ENCODE data around the gene PHAF1.
A peak's percentile ranks its signal among the peaks of the same experiment; 100 is the strongest.

The PHAF1 gene

GRCh38 chr16:67190041-67190440 lies 80.3 kb downstream of the PHAF1 start, which contains the start of gene EXOC3L1:
EXOC3L1 (minus strand) TSS chr16:67190136; CDS start chr16:67189676, 460 bp downstream.
- Histone ChIP-seq H3K36me3 (ENCODE audit: control insufficient read depth, insufficient read depth, low read length) (peaks cover 22% of the 10 kb centered on the region), H3K9me3 (ENCODE audit: control insufficient read depth, low read length) (no peaks in the 10 kb centered on the region), H3K27ac (ENCODE audit: low read depth, low read length, severe bottlenecking) (no peak within 1 kb of the TSS), H3K4me1 (ENCODE audit: control insufficient read depth, insufficient read depth, low read length, poor library complexity, severe bottlenecking) (peaks cover 42% of the 10 kb centered on the region), H3K4me3 (ENCODE audit: extremely low read depth, insufficient read depth, low read length, poor library complexity, severe bottlenecking) (peak within 1 kb of the TSS; percentile 22)
- 39 to 79% methylated on average over 2 to 3 of the region's 6 CpGs for WGBS, 2 experiments (ENCODE audit: insufficient coverage in 2 of 2)

- no peak overlapping the region for H3K27ac ChIP-seq (ENCODE audit: low read depth, low read length, severe bottlenecking)
- WGBS, 2 experiments (ENCODE audit: insufficient coverage in 2 of 2): 89 to 91% methylated on average over 5 to 6 of the region's 13 CpGs
- H3K9me3 ChIP-seq (ENCODE audit: control insufficient read depth, low read length): no peaks in the 10 kb centered on the region
- no peak overlapping the region for H3K4me3 ChIP-seq (ENCODE audit: extremely low read depth, insufficient read depth, low read length, poor library complexity, severe bottlenecking)
- H3K36me3 ChIP-seq (ENCODE audit: control insufficient read depth, insufficient read depth, low read length): peaks cover 29% of the 10 kb centered on the region
- peaks cover 39% of the 10 kb centered on the region for H3K4me1 ChIP-seq (ENCODE audit: control insufficient read depth, insufficient read depth, low read length, poor library complexity, severe bottlenecking)
Measured at GRCh38 chr16:67190448-67191399, 81.0 kb downstream of the PHAF1 start.

GRCh38 chr16:67191411-67191994 lies 81.8 kb downstream of the PHAF1 start:
- 28 to 44% methylated on average over 6 to 7 of the region's 9 CpGs for WGBS, 2 experiments (ENCODE audit: insufficient coverage in 2 of 2)
- Histone ChIP-seq H3K27ac (ENCODE audit: low read depth, low read length, severe bottlenecking) (no peak overlapping the region), H3K9me3 (ENCODE audit: control insufficient read depth, low read length) (no peaks in the 10 kb centered on the region), H3K4me1 (ENCODE audit: control insufficient read depth, insufficient read depth, low read length, poor library complexity, severe bottlenecking) (peaks cover 31% of the 10 kb centered on the region), H3K4me3 (ENCODE audit: extremely low read depth, insufficient read depth, low read length, poor library complexity, severe bottlenecking) (peak overlapping the region; percentile 100), H3K36me3 (ENCODE audit: control insufficient read depth, insufficient read depth, low read length) (peaks cover 36% of the 10 kb centered on the region)

- H3K9me3 ChIP-seq (ENCODE audit: control insufficient read depth, low read length): no peaks in the 10 kb centered on the region
- H3K4me1 ChIP-seq (ENCODE audit: control insufficient read depth, insufficient read depth, low read length, poor library complexity, severe bottlenecking): peaks cover 24% of the 10 kb centered on the region
- H3K4me3 ChIP-seq (ENCODE audit: extremely low read depth, insufficient read depth, low read length, poor library complexity, severe bottlenecking): peak within 1 kb of the TSS; percentile 100
- 0% methylated on average over 49 to 54 of the region's 54 CpGs for WGBS, 2 experiments (ENCODE audit: insufficient coverage in 2 of 2)
- H3K36me3 ChIP-seq (ENCODE audit: control insufficient read depth, insufficient read depth, low read length): peaks cover 42% of the 10 kb centered on the region
- peak within 1 kb of the TSS; percentile 23 for H3K27ac ChIP-seq (ENCODE audit: low read depth, low read length, severe bottlenecking)
Measured at GRCh38 chr16:67191995-67192681, 82.4 kb downstream of the PHAF1 start, which contains the start of gene E2F4. E2F4 (plus strand) TSS chr16:67192155; CDS start chr16:67192228, 73 bp downstream.

GRCh38 chr16:67192781-67193361 lies 83.1 kb downstream of the PHAF1 start:
- peak overlapping the region; percentile 100 for H3K4me3 ChIP-seq (ENCODE audit: extremely low read depth, insufficient read depth, low read length, poor library complexity, severe bottlenecking)
- peaks cover 19% of the 10 kb centered on the region for H3K4me1 ChIP-seq (ENCODE audit: control insufficient read depth, insufficient read depth, low read length, poor library complexity, severe bottlenecking)
- peak overlapping the region; percentile 23 for H3K27ac ChIP-seq (ENCODE audit: low read depth, low read length, severe bottlenecking)
- 43 to 47% methylated on average over 16 to 17 of the region's 17 CpGs for WGBS, 2 experiments (ENCODE audit: insufficient coverage in 2 of 2)
- H3K36me3 ChIP-seq (ENCODE audit: control insufficient read depth, insufficient read depth, low read length): peaks cover 50% of the 10 kb centered on the region
- H3K9me3 ChIP-seq (ENCODE audit: control insufficient read depth, low read length): no peaks in the 10 kb centered on the region

GRCh38 chr16:67193536-67193935 lies 83.8 kb downstream of the PHAF1 start:
- no peaks in the 10 kb centered on the region for H3K9me3 ChIP-seq (ENCODE audit: control insufficient read depth, low read length)
- H3K4me3 ChIP-seq (ENCODE audit: extremely low read depth, insufficient read depth, low read length, poor library complexity, severe bottlenecking): peak overlapping the region; percentile 100
- no peak overlapping the region for H3K27ac ChIP-seq (ENCODE audit: low read depth, low read length, severe bottlenecking)
- peaks cover 56% of the 10 kb centered on the region for H3K36me3 ChIP-seq (ENCODE audit: control insufficient read depth, insufficient read depth, low read length)
- H3K4me1 ChIP-seq (ENCODE audit: control insufficient read depth, insufficient read depth, low read length, poor library complexity, severe bottlenecking): peaks cover 19% of the 10 kb centered on the region

GRCh38 chr16:67194260-67194659 lies 84.5 kb downstream of the PHAF1 start:
- Histone ChIP-seq H3K27ac (ENCODE audit: low read depth, low read length, severe bottlenecking) (no peak overlapping the region), H3K9me3 (ENCODE audit: control insufficient read depth, low read length) (no peaks in the 10 kb centered on the region), H3K4me3 (ENCODE audit: extremely low read depth, insufficient read depth, low read length, poor library complexity, severe bottlenecking) (no peak overlapping the region), H3K4me1 (ENCODE audit: control insufficient read depth, insufficient read depth, low read length, poor library complexity, severe bottlenecking) (peaks cover 19% of the 10 kb centered on the region), H3K36me3 (ENCODE audit: control insufficient read depth, insufficient read depth, low read length) (peaks cover 62% of the 10 kb centered on the region)
- WGBS, 2 experiments (ENCODE audit: insufficient coverage in 2 of 2): 100% methylated on average over 1 of the region's 6 CpGs

GRCh38 chr16:67195676-67196075 lies 85.9 kb downstream of the PHAF1 start:
- H3K4me1 ChIP-seq (ENCODE audit: control insufficient read depth, insufficient read depth, low read length, poor library complexity, severe bottlenecking): peaks cover 14% of the 10 kb centered on the region
- H3K9me3 ChIP-seq (ENCODE audit: control insufficient read depth, low read length): no peaks in the 10 kb centered on the region
- H3K27ac ChIP-seq (ENCODE audit: low read depth, low read length, severe bottlenecking): no peak overlapping the region
- H3K4me3 ChIP-seq (ENCODE audit: extremely low read depth, insufficient read depth, low read length, poor library complexity, severe bottlenecking): no peak overlapping the region
- 87 to 92% methylated on average over 4 to 5 of the region's 5 CpGs for WGBS, 2 experiments (ENCODE audit: insufficient coverage in 2 of 2)
- peaks cover 70% of the 10 kb centered on the region for H3K36me3 ChIP-seq (ENCODE audit: control insufficient read depth, insufficient read depth, low read length)

DNA sequence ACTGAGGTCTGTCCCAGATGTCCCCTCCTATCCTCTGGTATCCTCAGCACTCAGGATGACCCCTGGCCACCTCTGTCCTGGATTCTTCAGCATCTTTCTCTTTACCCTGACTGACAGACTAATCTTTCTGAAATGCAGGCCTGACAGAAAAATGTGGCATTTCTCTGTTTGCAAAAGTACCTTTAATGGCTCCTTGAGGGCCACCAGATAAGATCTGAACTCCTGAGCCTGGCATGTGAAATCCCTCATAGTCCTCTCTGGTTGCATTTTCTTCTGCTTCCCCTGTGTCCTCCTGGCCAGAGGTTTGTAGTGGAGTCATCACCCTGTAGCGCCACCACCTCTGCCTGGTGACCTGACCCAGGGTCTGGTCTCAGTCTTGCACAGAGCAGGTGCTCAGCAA lies 87.1 kb downstream of the PHAF1 start:
- Histone ChIP-seq H3K4me1 (ENCODE audit: control insufficient read depth, insufficient read depth, low read length, poor library complexity, severe bottlenecking) (peaks cover 7% of the 10 kb centered on the region), H3K36me3 (ENCODE audit: control insufficient read depth, insufficient read depth, low read length) (peaks cover 78% of the 10 kb centered on the region), H3K27ac (ENCODE audit: low read depth, low read length, severe bottlenecking) (no peak overlapping the region), H3K4me3 (ENCODE audit: extremely low read depth, insufficient read depth, low read length, poor library complexity, severe bottlenecking) (no peak overlapping the region), H3K9me3 (ENCODE audit: control insufficient read depth, low read length) (no peaks in the 10 kb centered on the region)
- 100% methylated on average over 1 of the region's 1 CpG for WGBS, 2 experiments (ENCODE audit: insufficient coverage in 2 of 2)

DNA sequence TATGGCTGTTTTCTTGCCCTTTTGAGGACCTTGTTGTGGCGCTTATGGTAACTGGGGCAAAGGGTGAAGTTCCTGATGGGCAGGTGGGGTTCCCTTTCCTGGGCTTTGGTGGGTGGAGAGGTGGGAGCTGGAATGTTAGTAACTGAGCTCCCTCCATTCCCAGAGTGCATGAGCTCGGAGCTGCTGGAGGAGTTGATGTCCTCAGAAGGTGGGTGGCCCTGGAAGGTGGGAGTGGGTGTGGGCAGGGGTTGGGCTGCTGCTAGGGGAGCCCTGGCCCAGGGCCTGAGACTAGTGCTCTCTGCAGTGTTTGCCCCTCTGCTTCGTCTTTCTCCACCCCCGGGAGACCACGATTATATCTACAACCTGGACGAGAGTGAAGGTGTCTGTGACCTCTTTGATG lies 88.0 kb downstream of the PHAF1 start:
- WGBS, 2 experiments (ENCODE audit: insufficient coverage in 2 of 2): 90 to 97% methylated on average over 5 to 6 of the region's 6 CpGs
- H3K4me1 ChIP-seq (ENCODE audit: control insufficient read depth, insufficient read depth, low read length, poor library complexity, severe bottlenecking): peaks cover 7% of the 10 kb centered on the region
- H3K4me3 ChIP-seq (ENCODE audit: extremely low read depth, insufficient read depth, low read length, poor library complexity, severe bottlenecking): no peak overlapping the region
- no peak overlapping the region for H3K27ac ChIP-seq (ENCODE audit: low read depth, low read length, severe bottlenecking)
- H3K36me3 ChIP-seq (ENCODE audit: control insufficient read depth, insufficient read depth, low read length): peaks cover 86% of the 10 kb centered on the region
- no peaks in the 10 kb centered on the region for H3K9me3 ChIP-seq (ENCODE audit: control insufficient read depth, low read length)
